Stimulated activated naive B cell treated with anti-CD40 and anti-IgM and Interleukin-4, amounts not matched to agents 10 μg/mL and 1 μg/mL and 100 μg/mL, for 72 hours (primary cell): ENCODE results near the gene NHSL1.

ENCODE experiments used
- ATAC-seq, 2 donors: fragments of 150-1000 bp; cut with Tn5 transposase; replicated peaks; 2 replicates each; pipeline ENCODE4 v1.10.0; 2021; ENCODE audit warnings: moderate library complexity in 1 of 2
- DNase-seq: peaks from one replicate; pipeline ENCODE4 v3.0.0; 2021
- H3K27ac Mint-ChIP-seq: one replicate; pipeline ENCODE4 v1.8.0; 2022; ENCODE audit warnings: mild to moderate bottlenecking, mixed read lengths
- H3K27me3 Mint-ChIP-seq, 2 donors: one replicate each; pipeline ENCODE4 v1.8.0; 2022; ENCODE audit warnings: mixed read lengths in 2 of 2
- H3K36me3 Mint-ChIP-seq, 2 donors: one replicate each; pipeline ENCODE4 v1.8.0; 2022; ENCODE audit warnings: mixed read lengths in 2 of 2, mild to moderate bottlenecking in 1 of 2
- H3K4me1 Mint-ChIP-seq, 2 donors: one replicate each; pipeline ENCODE4 v1.8.0; 2022; ENCODE audit warnings: mixed read lengths in 2 of 2, mild to moderate bottlenecking in 1 of 2
- H3K4me3 Mint-ChIP-seq, 2 donors: one replicate each; pipeline ENCODE4 v1.8.0; 2022; ENCODE audit warnings: mild to moderate bottlenecking in 2 of 2, mixed read lengths in 2 of 2, moderate library complexity in 1 of 2
- H3K9me3 Mint-ChIP-seq, 2 donors: one replicate each; pipeline ENCODE4 v1.8.0; 2022; ENCODE audit warnings: mixed read lengths in 2 of 2, mild to moderate bottlenecking in 1 of 2

NHSL1 gene

GRCh38 chr6:138493413-138493812 lies 5.9 kb downstream of the NHSL1 start:
- no peak for ATAC-seq
- Mint-ChIP-seq H3K9me3 (no peaks in the 10 kb centered on the region), H3K4me3 (no peak overlapping the region), H3K27me3 (peaks cover 0 to 5% of the 10 kb centered on the region in 2 donors), H3K27ac (no peak overlapping the region), H3K36me3 (no peaks in the 10 kb centered on the region), H3K4me1 (peaks cover 3 to 6% of the 10 kb centered on the region in 2 donors)
- no peak for DNase-seq

- H3K27me3 Mint-ChIP-seq = peaks cover 0 to under 1% of the 10 kb centered on the region in 2 donors
- H3K4me1 Mint-ChIP-seq = peaks cover 0 to under 1% of the 10 kb centered on the region in 2 donors
- ATAC-seq = no peak
- DNase-seq = no peak
- no peak overlapping the region for H3K4me3 Mint-ChIP-seq
- no peaks in the 10 kb centered on the region for H3K9me3 Mint-ChIP-seq
- H3K36me3 Mint-ChIP-seq = no peaks in the 10 kb centered on the region
- H3K27ac Mint-ChIP-seq = no peak overlapping the region
Observed at GRCh38 chr6:138492871-138493270, 6.4 kb downstream of the NHSL1 start.

- ATAC-seq = no peak
- Mint-ChIP-seq H3K9me3 (no peaks in the 10 kb centered on the region), H3K27me3 (no peaks in the 10 kb centered on the region), H3K27ac (no peak overlapping the region), H3K4me1 (peaks cover 0 to under 1% of the 10 kb centered on the region in 2 donors), H3K4me3 (no peak overlapping the region), H3K36me3 (no peaks in the 10 kb centered on the region)
- no peak for DNase-seq
Observed at GRCh38 chr6:138492113-138492512, 7.2 kb downstream of the NHSL1 start.

- no peaks in the 10 kb centered on the region for H3K36me3 Mint-ChIP-seq
- DNase-seq (no peak), ATAC-seq (no peak)
- peaks cover 8 to 12% of the 10 kb centered on the region in 2 donors for H3K4me1 Mint-ChIP-seq
- no peaks in the 10 kb centered on the region for H3K9me3 Mint-ChIP-seq
- no peak overlapping the region for H3K27ac Mint-ChIP-seq
- peaks cover 0 to 4% of the 10 kb centered on the region in 2 donors for H3K27me3 Mint-ChIP-seq
- H3K4me3 Mint-ChIP-seq = no peak overlapping the region
Observed at GRCh38 chr6:138491017-138491416, 8.3 kb downstream of the NHSL1 start.

GRCh38 chr6:138489846-138490245 lies 9.4 kb downstream of the NHSL1 start:
- no peak for DNase-seq
- peaks cover 0 to 4% of the 10 kb centered on the region in 2 donors for H3K27me3 Mint-ChIP-seq
- no peak overlapping the region for H3K4me3 Mint-ChIP-seq
- no peak for ATAC-seq
- no peaks in the 10 kb centered on the region for H3K36me3 Mint-ChIP-seq
- peaks cover 8 to 12% of the 10 kb centered on the region in 2 donors for H3K4me1 Mint-ChIP-seq
- no peaks in the 10 kb centered on the region for H3K9me3 Mint-ChIP-seq
- H3K27ac Mint-ChIP-seq = no peak overlapping the region

GRCh38 chr6:138487102-138487604 lies 12.1 kb downstream of the NHSL1 start:
- Mint-ChIP-seq H3K36me3 (no peaks in the 10 kb centered on the region), H3K4me3 (no peak overlapping the region), H3K9me3 (no peaks in the 10 kb centered on the region), H3K27ac (no peak overlapping the region), H3K27me3 (peaks cover 0 to 4% of the 10 kb centered on the region in 2 donors), H3K4me1 (peaks cover 8 to 12% of the 10 kb centered on the region in 2 donors)
- ATAC-seq (peak in 1 of 2 donors; percentile 4), DNase-seq (no peak)

GRCh38 chr6:138486249-138487101 lies 12.8 kb downstream of the NHSL1 start:
- Mint-ChIP-seq H3K36me3 (no peaks in the 10 kb centered on the region), H3K27me3 (peaks cover 0 to 4% of the 10 kb centered on the region in 2 donors), H3K4me1 (peaks cover 8 to 12% of the 10 kb centered on the region in 2 donors), H3K9me3 (no peaks in the 10 kb centered on the region), H3K27ac (no peak overlapping the region), H3K4me3 (no peak overlapping the region)
- ATAC-seq = peak in 1 of 2 donors; percentile 68
- DNase-seq = no peak

- DNase-seq = no peak
- Mint-ChIP-seq H3K27me3 (peaks cover 0 to 4% of the 10 kb centered on the region in 2 donors), H3K27ac (no peak overlapping the region), H3K9me3 (no peaks in the 10 kb centered on the region), H3K36me3 (no peaks in the 10 kb centered on the region), H3K4me3 (no peak overlapping the region), H3K4me1 (peaks cover 8 to 12% of the 10 kb centered on the region in 2 donors)
- no peak for ATAC-seq
Observed at GRCh38 chr6:138485586-138486248, 13.6 kb downstream of the NHSL1 start.

- ATAC-seq (no peak), DNase-seq (no peak)
- Mint-ChIP-seq H3K36me3 (no peaks in the 10 kb centered on the region), H3K27ac (no peak overlapping the region), H3K4me3 (no peak overlapping the region), H3K4me1 (peaks cover 8 to 12% of the 10 kb centered on the region in 2 donors), H3K9me3 (no peaks in the 10 kb centered on the region), H3K27me3 (peaks cover 0 to 4% of the 10 kb centered on the region in 2 donors)
Observed at GRCh38 chr6:138485005-138485545, 14.2 kb downstream of the NHSL1 start.

- Mint-ChIP-seq H3K9me3 (no peaks in the 10 kb centered on the region), H3K4me1 (peaks cover 10 to 20% of the 10 kb centered on the region in 2 donors), H3K36me3 (no peaks in the 10 kb centered on the region), H3K27me3 (peaks cover 0 to 4% of the 10 kb centered on the region in 2 donors), H3K27ac (no peak overlapping the region), H3K4me3 (no peak overlapping the region)
- no peak for ATAC-seq
- no peak for DNase-seq
Observed at GRCh38 chr6:138484018-138484731, 15.1 kb downstream of the NHSL1 start.

GRCh38 chr6:138482816-138483215 lies 16.5 kb downstream of the NHSL1 start:
- Mint-ChIP-seq H3K27ac (no peak overlapping the region), H3K27me3 (peaks cover 0 to 4% of the 10 kb centered on the region in 2 donors), H3K4me3 (no peak overlapping the region), H3K36me3 (no peaks in the 10 kb centered on the region), H3K4me1 (peaks cover 10 to 20% of the 10 kb centered on the region in 2 donors), H3K9me3 (no peaks in the 10 kb centered on the region)
- ATAC-seq = no peak
- DNase-seq = no peak

- DNase-seq (no peak), ATAC-seq (no peak)
- no peaks in the 10 kb centered on the region for H3K36me3 Mint-ChIP-seq
- H3K27me3 Mint-ChIP-seq = no peaks in the 10 kb centered on the region
- H3K4me3 Mint-ChIP-seq = no peak overlapping the region
- H3K9me3 Mint-ChIP-seq = no peaks in the 10 kb centered on the region
- peaks cover 1 to 8% of the 10 kb centered on the region in 2 donors for H3K4me1 Mint-ChIP-seq
- H3K27ac Mint-ChIP-seq = no peak overlapping the region
Observed at GRCh38 chr6:138480279-138480949, 18.9 kb downstream of the NHSL1 start.

GRCh38 chr6:138477913-138478539 lies 21.3 kb downstream of the NHSL1 start:
- DNase-seq (no peak), ATAC-seq (no peak)
- H3K4me1 Mint-ChIP-seq = peaks cover 1 to 8% of the 10 kb centered on the region in 2 donors
- no peaks in the 10 kb centered on the region for H3K9me3 Mint-ChIP-seq
- no peaks in the 10 kb centered on the region for H3K36me3 Mint-ChIP-seq
- H3K4me3 Mint-ChIP-seq = no peak overlapping the region
- H3K27me3 Mint-ChIP-seq = no peaks in the 10 kb centered on the region
- H3K27ac Mint-ChIP-seq = no peak overlapping the region
